NCI-H146 treated with DMSO at 0.1 percent for 48 hours (cell line): Measurements from ENCODE around the gene ZNF821.
"Not testable (repeated sequence)": the region's sequence is repeated elsewhere in the genome, so short reads cannot be mapped to it uniquely, and the experiment has no call there.

Source experiments
- DNase-seq: peaks from one replicate; lab custom pipeline; 2025; ENCODE audit not compliant: unreplicated experiment; lab: John Stamatoyannopoulos, UW

ZNF821 gene

GRCh38 chr16:71863995-71864394 lies 20.0 kb downstream of the ZNF821 start:
- DNase-seq = no peak

DNA sequence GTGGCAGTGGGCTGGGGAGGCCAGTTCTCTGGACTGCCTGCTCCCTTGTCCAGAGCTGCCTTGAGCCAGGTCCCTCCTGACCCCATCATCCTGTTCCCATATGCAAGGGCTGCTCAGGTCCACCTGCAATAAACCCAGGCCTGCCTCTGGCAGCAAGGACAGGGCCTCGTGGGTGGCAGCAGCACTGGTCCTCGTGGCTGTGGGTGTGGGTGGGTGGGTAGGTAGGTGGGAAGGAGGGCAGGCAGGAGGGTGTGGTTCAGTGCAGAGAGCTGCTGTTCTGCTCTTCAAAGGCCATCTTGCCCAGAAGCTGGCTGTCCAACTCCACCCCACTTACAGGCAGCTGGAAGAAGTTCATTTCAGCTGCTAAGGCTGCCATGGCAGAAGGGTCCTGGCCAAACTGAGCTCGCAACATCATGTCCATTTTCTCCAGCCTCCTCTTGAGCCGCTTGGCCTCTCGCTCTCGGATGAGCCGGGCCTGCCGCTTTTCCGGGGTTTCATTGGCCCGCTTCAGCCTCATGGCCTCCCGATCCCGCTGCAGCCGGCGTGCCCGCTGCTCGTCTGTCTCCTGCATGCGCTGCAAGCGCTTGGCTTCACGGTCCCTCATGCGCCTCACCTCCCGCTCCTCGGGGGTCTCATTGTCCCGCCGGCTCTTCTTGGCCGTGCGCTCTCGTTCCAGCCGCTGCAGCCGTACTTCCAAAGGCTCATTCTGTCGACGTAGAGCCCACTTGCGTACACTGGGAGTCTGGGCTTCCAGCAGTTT lies 24.0 kb downstream of the ZNF821 start:
- no peak for DNase-seq

GRCh38 chr16:71855937-71856662 lies 27.9 kb downstream of the ZNF821 start:
- DNase-seq = no peak

DNA sequence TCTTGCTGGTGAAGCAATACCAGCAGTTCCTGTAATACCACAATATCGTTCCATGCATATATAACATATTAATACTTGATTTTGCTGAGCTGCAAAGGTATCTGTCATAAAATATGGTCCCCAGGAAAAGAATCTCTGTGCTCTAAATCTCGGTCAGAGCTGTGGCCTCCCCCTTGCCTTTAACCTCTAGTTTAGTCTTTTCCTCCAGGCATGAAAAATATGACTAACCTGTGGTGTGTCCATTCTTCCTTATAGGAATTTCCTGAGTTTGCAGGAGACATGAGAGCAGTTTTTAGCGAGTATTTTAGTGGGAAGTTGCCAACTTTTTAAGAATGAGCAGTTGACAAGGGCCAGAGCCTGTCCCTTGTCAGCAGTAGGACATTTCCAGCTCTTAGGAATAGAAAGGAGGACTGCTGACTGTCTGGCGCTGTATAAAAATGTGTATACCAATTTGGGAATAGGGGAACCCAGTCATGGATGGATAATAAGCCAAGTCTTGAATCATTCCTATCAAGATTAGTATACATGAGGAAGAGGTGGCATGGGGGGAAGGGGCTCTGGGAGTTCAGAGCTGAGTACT lies 29.5 kb downstream of the ZNF821 start:
- DNase-seq = no peak

GRCh38 chr16:71853413-71853812 lies 30.6 kb downstream of the ZNF821 start:
- DNase-seq = no peak

GRCh38 chr16:71852561-71852960 lies 31.4 kb downstream of the ZNF821 start:
- no peak for DNase-seq

DNA sequence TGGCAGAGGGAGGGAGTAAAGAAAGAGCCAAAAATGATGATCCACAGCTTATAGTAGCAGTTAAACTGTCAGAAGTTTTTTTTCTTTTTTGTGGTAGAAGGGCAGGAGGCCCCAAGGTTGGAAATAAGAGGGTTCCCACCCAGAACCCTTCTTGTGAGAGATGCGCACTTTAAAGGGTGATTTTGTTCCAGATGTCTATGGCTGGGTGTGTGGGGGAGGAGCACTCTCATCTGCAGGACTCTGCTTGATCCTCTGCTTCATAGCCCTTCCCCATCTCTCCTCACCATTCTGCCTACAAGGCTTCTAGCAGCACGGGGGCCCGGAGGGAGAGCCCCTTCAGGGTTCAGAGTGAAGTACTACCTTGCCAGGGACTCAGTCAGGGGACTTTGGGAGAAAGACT lies 31.8 kb downstream of the ZNF821 start:
- DNase-seq = no peak

DNA sequence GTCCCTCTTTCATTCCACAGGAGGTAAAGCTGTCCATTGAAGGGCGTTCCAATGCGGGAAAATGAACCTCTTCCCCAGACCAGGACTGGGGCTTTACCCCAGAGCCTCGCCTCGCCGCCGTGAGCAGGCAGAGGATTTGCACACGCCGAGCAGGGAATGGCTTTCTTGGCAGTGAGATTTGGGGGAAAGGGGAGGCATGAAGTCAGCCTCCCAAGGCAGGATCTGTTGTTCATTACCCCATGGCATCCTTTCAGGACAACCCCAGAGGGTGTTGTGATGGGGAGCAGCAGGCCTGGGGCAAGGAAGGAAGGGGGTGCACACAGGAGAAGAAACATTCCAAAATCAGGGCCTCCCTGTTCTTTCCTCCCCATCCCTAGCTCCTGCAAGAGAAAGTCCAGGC lies 32.2 kb downstream of the ZNF821 start:
- DNase-seq = no peak

DNA sequence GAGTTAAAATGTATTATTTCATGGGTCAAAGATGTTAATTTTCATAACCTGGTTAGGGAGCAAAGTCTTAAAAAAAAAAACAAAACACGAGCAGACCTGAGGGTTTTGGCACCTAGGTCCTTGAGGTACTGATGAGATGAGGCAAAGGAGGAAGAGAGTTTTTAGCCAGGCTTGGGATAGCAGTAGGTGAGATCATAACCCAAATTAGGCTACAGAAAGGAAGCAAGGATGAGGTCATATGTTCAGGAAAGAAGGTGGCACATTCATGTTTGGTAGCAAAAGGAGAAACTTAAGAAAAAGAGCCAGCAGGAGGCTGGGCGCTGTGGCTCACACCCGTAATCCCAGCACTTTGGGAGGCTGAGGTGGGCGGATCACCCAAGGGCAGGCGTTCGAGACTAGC lies 35.4 kb downstream of the ZNF821 start:
- no peak for DNase-seq

DNA sequence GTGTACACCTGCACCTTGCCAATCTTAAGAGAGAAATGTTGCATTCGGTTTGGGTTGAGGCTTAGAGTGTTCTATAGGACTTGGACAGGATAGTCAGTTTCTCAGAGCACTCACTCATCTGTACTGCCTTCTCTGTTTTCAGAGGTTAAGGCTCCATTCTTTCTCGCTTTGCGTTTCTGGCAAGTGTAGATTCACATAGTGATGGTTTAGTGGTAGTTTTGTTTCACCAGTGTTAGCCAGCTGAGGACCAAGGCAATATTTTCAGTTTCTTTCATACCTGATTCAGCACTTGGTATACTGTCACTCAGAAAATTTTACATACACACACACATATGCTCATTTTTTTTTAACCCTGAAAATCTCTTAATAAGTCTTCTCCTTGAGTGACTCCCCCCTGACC lies 36.9 kb downstream of the ZNF821 start:
- DNase-seq = no peak

GRCh38 chr16:71846431-71846830 lies 37.6 kb downstream of the ZNF821 start:
- no peak for DNase-seq

- peak; percentile 39 for DNase-seq
Observed at GRCh38 chr16:71845639-71846430, 38.1 kb downstream of the ZNF821 start, which contains the start of gene ATXN1L. TSS of gene ATXN1L (plus strand) at chr16:71845976. CDS start at chr16:71849741, 3,765 bp downstream.

DNA sequence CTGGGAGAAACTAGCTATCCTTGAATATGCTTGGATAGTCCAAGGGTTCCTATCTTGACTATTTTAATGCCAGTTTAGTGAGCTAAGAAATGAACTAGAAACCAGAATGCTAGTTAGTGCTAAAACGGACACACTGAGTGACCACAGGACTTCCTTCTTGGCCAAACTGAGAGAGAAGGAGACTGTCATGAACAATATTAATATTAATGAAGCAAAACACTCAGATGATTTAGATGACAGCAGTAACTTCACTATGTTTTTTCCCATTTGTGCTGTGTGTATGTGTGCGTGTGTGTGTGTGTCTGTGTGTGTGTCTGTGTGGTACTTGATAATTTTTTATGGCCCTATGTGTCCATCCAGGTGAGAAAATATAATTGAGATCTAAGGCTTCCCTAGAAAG lies 40.4 kb downstream of the ZNF821 start:
- no peak for DNase-seq

DNA sequence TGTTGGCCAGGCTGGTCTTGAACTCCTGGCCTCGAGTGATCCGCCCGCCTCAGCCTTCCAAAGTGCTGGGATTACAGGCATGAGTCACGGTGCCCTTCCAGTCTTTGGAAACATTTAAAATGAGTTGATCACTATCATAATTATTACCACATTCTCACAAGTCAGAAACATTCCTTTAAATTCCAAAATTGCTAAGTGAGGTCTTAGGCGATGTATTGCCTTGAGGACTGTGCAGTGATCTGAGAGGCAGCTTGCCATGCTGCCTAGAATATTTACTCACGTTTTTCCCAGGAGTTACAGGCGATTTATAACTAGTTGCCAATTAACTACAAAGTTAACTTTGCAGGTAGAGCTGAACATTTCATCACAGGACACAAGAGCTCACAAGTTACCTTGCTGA lies 43.9 kb downstream of the ZNF821 start:
- DNase-seq = no peak

DNA sequence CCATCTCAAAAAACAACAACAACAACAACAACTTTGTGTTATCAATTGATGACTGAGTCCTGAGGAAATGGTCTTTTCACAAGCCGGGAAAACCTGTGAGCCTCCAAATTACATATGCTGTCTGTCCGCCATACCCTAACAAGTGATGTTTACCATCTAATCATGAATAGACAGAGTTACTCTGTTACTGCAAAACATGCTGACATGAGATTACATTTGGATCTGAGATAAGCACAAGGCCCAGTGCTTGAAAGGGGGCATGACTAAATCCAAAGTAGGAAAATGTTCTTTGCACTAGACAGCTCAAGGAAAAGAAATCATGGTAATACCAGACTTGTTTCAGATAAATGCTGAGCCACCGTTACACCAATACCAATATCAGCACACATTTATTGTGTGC lies 46.8 kb downstream of the ZNF821 start:
- DNase-seq = no peak

GRCh38 chr16:71834291-71834690 lies 49.7 kb downstream of the ZNF821 start:
- no peak for DNase-seq

DNA sequence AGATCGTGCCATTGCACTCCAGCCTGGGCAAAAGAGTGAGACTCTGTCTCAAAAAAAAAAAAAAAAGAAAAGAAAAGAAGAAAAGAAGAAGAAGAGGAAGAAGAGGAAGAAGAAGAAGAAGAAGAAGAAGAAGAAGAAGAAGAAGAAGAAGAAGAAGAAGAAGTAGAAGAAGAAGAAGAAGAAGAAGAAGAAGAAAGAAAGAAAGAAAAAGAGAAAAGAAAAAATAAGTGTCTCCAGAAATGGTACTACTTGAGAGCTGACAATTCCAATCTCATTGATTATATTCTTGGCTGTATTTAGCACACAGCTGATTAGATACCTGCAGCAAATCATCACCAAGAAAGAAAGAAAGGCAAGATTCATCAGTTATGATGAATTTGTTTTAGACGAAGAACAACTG lies 51.9 kb downstream of the ZNF821 start:
- DNase-seq = not testable (repeated sequence)

GRCh38 chr16:71831698-71832097 lies 52.3 kb downstream of the ZNF821 start:
- not testable (repeated sequence) for DNase-seq

DNA sequence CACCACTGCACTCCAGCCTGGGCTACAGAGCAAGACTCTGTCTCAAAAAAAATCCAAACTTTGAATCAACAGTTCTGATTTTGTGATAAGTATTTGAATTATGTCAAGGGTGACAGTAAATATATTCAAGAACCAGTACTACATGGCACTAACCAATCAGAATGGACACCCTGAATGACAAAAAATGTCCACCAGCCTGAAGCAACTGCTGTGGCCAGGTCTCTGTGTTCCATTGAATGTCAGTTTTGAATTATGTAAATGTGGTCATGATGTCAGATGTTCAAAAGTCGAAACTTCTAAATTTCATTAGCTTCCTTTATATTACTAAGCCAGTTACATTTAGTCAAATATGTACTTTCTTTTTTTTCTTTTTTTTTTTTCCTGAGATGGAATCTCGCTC lies 53.6 kb downstream of the ZNF821 start:
- DNase-seq = no peak

GRCh38 chr16:71826533-71827017 lies 57.4 kb downstream of the ZNF821 start:
- DNase-seq = no peak

GRCh38 chr16:71817155-71817500 lies 66.9 kb downstream of the ZNF821 start:
- DNase-seq = not testable (repeated sequence)
